Measurements from ENCODE around the gene METTL15.

DNA sequence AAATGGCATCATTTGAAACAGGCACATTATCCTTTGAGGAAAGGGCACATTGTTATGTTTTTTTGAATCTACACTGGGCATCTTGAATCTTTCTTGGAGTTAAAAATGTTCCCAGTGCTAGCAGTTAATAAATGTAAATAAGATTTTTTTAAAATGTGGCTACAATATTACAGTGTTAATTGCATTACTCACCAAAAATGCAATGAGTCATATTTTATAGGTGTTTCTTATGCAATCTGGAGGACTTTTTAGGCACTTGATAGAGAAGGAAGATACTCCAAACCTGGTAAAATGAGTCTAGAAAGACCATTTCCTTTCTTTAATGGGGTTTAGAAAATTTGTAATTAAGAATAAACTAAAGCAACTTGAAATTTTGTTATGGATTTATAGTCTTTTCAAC lies 238.0 kb downstream of the METTL15 start:
- TF ChIP-seq CTCF (IDR thresholded peaks at IDR 0.05) (no peak), EZH2 (IDR thresholded peaks at IDR 0.05) (no peak), EZH2phosphoT487 (IDR thresholded peaks at IDR 0.05) (no peak)

Data from neural progenitor cell (in vitro differentiated cells).